HepG2 (cell line): ENCODE data around the gene TNK1. TPM values are rescaled to one million over a fixed set of nuclear protein-coding genes. Genes with fewer than 3 reads are reported as not detected.
A peak's percentile ranks its signal among the peaks of the same experiment; 100 is the strongest.

Experiments
- AGO1 ChIP-seq: fragments of 200-400 bp; formaldehyde crosslinking; IDR thresholded peaks from 2 replicates; pipeline ENCODE4 v1.6.1; 2017; ENCODE audit warnings: mild to moderate bottlenecking, low read depth, low read length, moderate library complexity; ENCODE audit not compliant: poor library complexity, severe bottlenecking
- AKAP8 ChIP-seq: sonication (generic); formaldehyde crosslinking; IDR thresholded peaks from 2 replicates; pipeline ENCODE4 v1.5.1; 2020; ENCODE audit warnings: mild to moderate bottlenecking, missing genetic modification reagents
- ERF ChIP-seq: IDR thresholded peaks from 2 replicates; pipeline ENCODE4 v1.6.1; 2018; ENCODE audit warnings: missing biosample characterization, missing genetic modification reagents
- ESRRA ChIP-seq: sonication (generic); formaldehyde crosslinking; IDR thresholded peaks from 2 replicates; pipeline ENCODE4 v1.5.1; 2020; ENCODE audit warnings: mild to moderate bottlenecking, low read depth, missing genetic modification reagents
- FOSL2 ChIP-seq: sonication (generic); formaldehyde crosslinking; IDR thresholded peaks from 2 replicates; pipeline ENCODE4 v1.4.0; 2020; ENCODE audit warnings: missing genetic modification reagents
- FOXO1 ChIP-seq: sonication (generic); formaldehyde crosslinking; IDR thresholded peaks from 2 replicates; pipeline ENCODE4 v1.4.0; 2020; ENCODE audit warnings: missing genetic modification reagents
- HMGA1 ChIP-seq: sonication (generic); formaldehyde crosslinking; conservative IDR thresholded peaks from 2 replicates; pipeline ENCODE4 v1.4.0; 2020; ENCODE audit warnings: missing genetic modification reagents
- HMGXB4 ChIP-seq, 2 experiments: sonication (generic) in 1 of 2; formaldehyde crosslinking in 1 of 2; IDR thresholded peaks; 2 replicates each; pipeline versions ENCODE4 v1.4.0 to v1.6.1; 2018 to 2020; ENCODE audit warnings: missing genetic modification reagents in 2 of 2, borderline replicate concordance in 1 of 2, low read depth in 1 of 2, mild to moderate bottlenecking in 1 of 2, missing biosample characterization in 1 of 2
- IKZF5 ChIP-seq: IDR thresholded peaks from 2 replicates; pipeline ENCODE4 v1.6.1; 2018; ENCODE audit warnings: missing genetic modification reagents, mild to moderate bottlenecking, missing compliant biosample characterization
- KDM2A ChIP-seq: sonication (generic); formaldehyde crosslinking; IDR thresholded peaks from 2 replicates; pipeline ENCODE4 v1.4.0; 2020; ENCODE audit warnings: low read depth, missing genetic modification reagents, borderline replicate concordance
- KLF6 ChIP-seq: IDR thresholded peaks from 2 replicates; pipeline ENCODE4 v1.8.0; 2016; ENCODE audit warnings: missing biosample characterization, missing genetic modification reagents
- NCOR1 ChIP-seq: fragments of 200-600 bp; sonication (generic); IDR thresholded peaks from 2 replicates; pipeline ENCODE4 v1.7.0; 2017; ENCODE audit warnings: antibody characterized with exemption, low read length, borderline replicate concordance
- REL ChIP-seq: sonication (generic); formaldehyde crosslinking; conservative IDR thresholded peaks from 2 replicates; pipeline ENCODE4 v1.8.0; 2022; ENCODE audit warnings: mild to moderate bottlenecking, missing genetic modification reagents, moderate library complexity
- RFX5 ChIP-seq: IDR thresholded peaks from 2 replicates; pipeline ENCODE4 v1.6.1; 2011; ENCODE audit warnings: low read depth, low read length, improper control_type of control experiment
- SCMH1 ChIP-seq: sonication (generic); formaldehyde crosslinking; IDR thresholded peaks from 2 replicates; pipeline ENCODE4 v1.9.0; 2021; ENCODE audit warnings: missing genetic modification reagents, mild to moderate bottlenecking, borderline replicate concordance
- SSRP1 ChIP-seq: IDR thresholded peaks from 2 replicates; pipeline ENCODE4 v1.6.1; 2016; ENCODE audit warnings: control low read depth
- THRA ChIP-seq: sonication (generic); formaldehyde crosslinking; IDR thresholded peaks from 2 replicates; pipeline ENCODE4 v1.4.0; 2020; ENCODE audit warnings: missing genetic modification reagents, borderline replicate concordance
- XRCC5 ChIP-seq: fragments of 200-400 bp; formaldehyde crosslinking; optimal IDR thresholded peaks from 2 replicates; pipeline ENCODE3; 2017; ENCODE audit warnings: mild to moderate bottlenecking, low read length
- ZBTB21 ChIP-seq: sonication (generic); formaldehyde crosslinking; IDR thresholded peaks from 2 replicates; pipeline ENCODE4 v1.4.0; 2020; ENCODE audit warnings: missing genetic modification reagents
- ZFX ChIP-seq: sonication (generic); formaldehyde crosslinking; IDR thresholded peaks from 2 replicates; pipeline ENCODE4 v1.4.0; 2020; ENCODE audit warnings: mild to moderate bottlenecking, low read depth, missing genetic modification reagents, moderate library complexity
- ZFYVE20 ChIP-seq: sonication (generic); formaldehyde crosslinking; IDR thresholded peaks from 2 replicates; pipeline ENCODE4 v1.8.0; 2023; ENCODE audit warnings: low read depth, mild to moderate bottlenecking, moderate library complexity, missing genetic modification reagents, borderline replicate concordance
- ZKSCAN1 ChIP-seq: fragments of 150-350 bp; IDR thresholded peaks from 2 replicates; pipeline ENCODE4 v1.6.1; 2014; ENCODE audit warnings: low read length
- ZNF101 ChIP-seq: sonication (generic); formaldehyde crosslinking; IDR thresholded peaks from 2 replicates; pipeline ENCODE4 v1.4.0; 2020; ENCODE audit warnings: mild to moderate bottlenecking, low read depth, missing genetic modification reagents, borderline replicate concordance
- ZNF276 ChIP-seq: sonication (generic); formaldehyde crosslinking; IDR thresholded peaks from 2 replicates; pipeline ENCODE4 v1.4.0; 2020; ENCODE audit warnings: mild to moderate bottlenecking, low read depth, missing genetic modification reagents
- ZNF703 ChIP-seq: sonication (generic); formaldehyde crosslinking; IDR thresholded peaks from 2 replicates; pipeline ENCODE4 v1.5.1; 2020; ENCODE audit warnings: missing genetic modification reagents, mild to moderate bottlenecking, moderate library complexity, borderline replicate concordance
- polyA plus RNA-seq, 8 experiments: library from polyadenylated mRNA; depleted of rRNA in 3 of 8; stranded (reverse) in 7 of 8; unstranded in 1 of 8; fragments of >200 nt; fragmentation: Illumina TruSeq in 4 of 8; extraction: Trizol in 4 of 8; gene quantifications; 2 replicates each; pipeline versions ENCODE4 v1.2.1 to v1.2.3, GENCODE V29; 2011 to 2016; ENCODE audit warnings: low read depth in 4 of 8, missing spikeins in 1 of 8, mixed read lengths in 1 of 8; ENCODE audit not compliant: insufficient read depth in 1 of 8
- total RNA-seq, 5 experiments: library from RNA; depleted of rRNA; stranded (reverse); fragments of >200 nt; fragmentation: Illumina TruSeq; extraction: Trizol; gene quantifications; 2 replicates each; pipeline ENCODE4 v1.2.3, GENCODE V29; 2016; ENCODE audit warnings: low read depth in 1 of 5

Gene TNK1
- total and polyA plus RNA-seq, 2 of the 13 experiments (the other 11 are each of a cell fraction or from before 2014, with no cell fraction given), result 2.0 to 3.5 TPM

- TF ChIP-seq ERF (CRISPR knock-in tag), result peak; percentile 73; the same call in 1 of the 2 replicates
- peak; percentile 45; the same call in 1 of the 2 replicates for TF ChIP-seq FOXO1 (CRISPR knock-in tag)
- TF ChIP-seq SSRP1 (CRISPR knock-in tag), result 0 out of 2 replicates have a peak, but pooled peaks have one; percentile 73
- TF ChIP-seq REL, result no peak
- no peak for TF ChIP-seq ZBTB21 (CRISPR knock-in tag)
- peak; percentile 35; the same call in 1 of the 2 replicates for TF ChIP-seq AKAP8 (CRISPR knock-in tag)
- peak; percentile 67 for TF ChIP-seq ZFX
- TF ChIP-seq ZNF703 (CRISPR knock-in tag), result no peak
- TF ChIP-seq ZNF101 (CRISPR knock-in tag), result no peak
- no peak for TF ChIP-seq HMGA1 (CRISPR knock-in tag)
- TF ChIP-seq IKZF5 (CRISPR knock-in tag), result peak; percentile 55; the same call in 1 of the 2 replicates
- TF ChIP-seq THRA, result 0 out of 2 replicates have a peak, but pooled peaks have one; percentile 55
- no peak for TF ChIP-seq RFX5
- peak; percentile 88 for TF ChIP-seq XRCC5
- no peak; the same call in 1 of the 2 replicates for TF ChIP-seq FOSL2
- TF ChIP-seq ZFYVE20 (CRISPR knock-in tag), result no peak
- no peak for TF ChIP-seq SCMH1 (CRISPR knock-in tag)
- no peak for TF ChIP-seq AGO1
- no peak for TF ChIP-seq NCOR1
- peak; percentile 79 for TF ChIP-seq KDM2A (CRISPR knock-in tag)
- TF ChIP-seq ZNF276 (CRISPR knock-in tag), result peak; percentile 56; the same call in 1 of the 2 replicates
- no peak for TF ChIP-seq ESRRA (CRISPR knock-in tag)
- TF ChIP-seq ZKSCAN1, result no peak
- no peak for TF ChIP-seq KLF6
- peak; percentile 48 to 79; a peak in 3 of 4 replicates for TF ChIP-seq HMGXB4 (CRISPR knock-in tag; IDR thresholded peaks at IDR 0.05; ENCODE audit: borderline replicate concordance in 1 of 2, low read depth in 1 of 2)
Observed at GRCh38 chr17:7356072-7356549, 24.8 kb upstream of the TNK1 start (continued).
